Right atrium auricular region (tissue), 2 donors: Measurements from ENCODE around the gene L3MBTL4. TPM values are rescaled to one million over a fixed set of nuclear protein-coding genes. Genes with fewer than 3 reads are reported as not detected.

Experiments used
- DNase-seq: peaks from one replicate; pipeline ENCODE4 v3.0.0-alpha.2; 2019; ENCODE audit warnings: low spot score
- H3K27ac ChIP-seq, 2 donors: fragments of 200-600 bp; sonication (generic); 1 replicate in 1 of 2; 2 replicates in 1 of 2; pipeline ENCODE4 v1.5.1; 2016 to 2019
- H3K27me3 ChIP-seq, 2 donors: fragments of 200-600 bp; sonication (generic); one replicate each; pipeline versions ENCODE4 v1.5.1 to v1.6.0; 2017 to 2019
- H3K36me3 ChIP-seq: fragments of 200-600 bp; sonication (generic); one replicate; pipeline ENCODE4 v1.5.1; 2016
- H3K4me1 ChIP-seq, 2 donors: fragments of 200-600 bp; sonication (generic); one replicate each; pipeline versions ENCODE4 v1.5.1 to v1.6.0; 2017 to 2019
- H3K4me3 ChIP-seq, 2 donors: fragments of 200-600 bp; sonication (generic); 1 replicate in 1 of 2; 2 replicates in 1 of 2; pipeline ENCODE4 v1.5.1; 2017 to 2019; ENCODE audit warnings: mild to moderate bottlenecking in 1 of 2, moderate library complexity in 1 of 2
- H3K9me3 ChIP-seq, 2 donors: fragments of 200-600 bp; sonication (generic); one replicate each; pipeline ENCODE4 v1.5.1; 2019
- total RNA-seq, 2 donors: library from RNA; depleted of rRNA; stranded (reverse); fragments of >200 nt; gene quantifications; one replicate each; pipeline ENCODE4 v1.1.0, GENCODE V29; 2016
- TF ChIP-seq, protein P1 (sequence below), 2 donors: fragments of 200-600 bp; sonication (generic); IDR thresholded peaks; one replicate each; pipeline ENCODE4 v1.5.1; 2019; ENCODE audit warnings: antibody characterized with exemption in 2 of 2

The L3MBTL4 gene
- total RNA-seq, 2 donors from 2014 or later = 6.6 to 10.5 TPM

DNA sequence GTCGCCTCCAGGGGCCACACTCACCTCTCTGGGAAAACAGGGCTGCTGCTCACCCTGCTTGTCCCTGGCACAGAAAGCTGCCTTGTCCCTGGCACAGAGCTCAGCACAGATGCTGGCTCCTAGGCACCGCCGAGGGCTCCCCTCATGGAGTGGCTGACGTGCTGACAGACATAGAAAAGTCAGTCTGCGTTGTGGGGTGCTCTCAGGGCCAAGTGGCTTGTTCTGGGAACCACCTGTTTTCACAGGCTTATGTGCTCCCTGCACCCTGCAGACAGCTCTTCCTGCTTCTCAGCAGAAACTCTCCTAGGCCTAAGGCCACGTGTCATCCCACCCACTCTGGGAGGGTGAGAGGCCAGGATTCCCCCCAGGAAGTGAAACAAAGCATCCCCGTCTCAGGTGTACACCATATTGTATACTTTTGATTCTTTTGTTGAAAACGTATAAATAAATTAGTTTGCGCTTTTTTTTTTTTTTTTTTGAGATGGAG, 434.7 kb downstream of the L3MBTL4 start:
- TF ChIP-seq, protein P1, sequence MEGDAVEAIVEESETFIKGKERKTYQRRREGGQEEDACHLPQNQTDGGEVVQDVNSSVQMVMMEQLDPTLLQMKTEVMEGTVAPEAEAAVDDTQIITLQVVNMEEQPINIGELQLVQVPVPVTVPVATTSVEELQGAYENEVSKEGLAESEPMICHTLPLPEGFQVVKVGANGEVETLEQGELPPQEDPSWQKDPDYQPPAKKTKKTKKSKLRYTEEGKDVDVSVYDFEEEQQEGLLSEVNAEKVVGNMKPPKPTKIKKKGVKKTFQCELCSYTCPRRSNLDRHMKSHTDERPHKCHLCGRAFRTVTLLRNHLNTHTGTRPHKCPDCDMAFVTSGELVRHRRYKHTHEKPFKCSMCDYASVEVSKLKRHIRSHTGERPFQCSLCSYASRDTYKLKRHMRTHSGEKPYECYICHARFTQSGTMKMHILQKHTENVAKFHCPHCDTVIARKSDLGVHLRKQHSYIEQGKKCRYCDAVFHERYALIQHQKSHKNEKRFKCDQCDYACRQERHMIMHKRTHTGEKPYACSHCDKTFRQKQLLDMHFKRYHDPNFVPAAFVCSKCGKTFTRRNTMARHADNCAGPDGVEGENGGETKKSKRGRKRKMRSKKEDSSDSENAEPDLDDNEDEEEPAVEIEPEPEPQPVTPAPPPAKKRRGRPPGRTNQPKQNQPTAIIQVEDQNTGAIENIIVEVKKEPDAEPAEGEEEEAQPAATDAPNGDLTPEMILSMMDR (IDR thresholded peaks at IDR 0.05) = no peak
- no peak overlapping the region for H3K27ac ChIP-seq
- DNase-seq = no peak

DNA sequence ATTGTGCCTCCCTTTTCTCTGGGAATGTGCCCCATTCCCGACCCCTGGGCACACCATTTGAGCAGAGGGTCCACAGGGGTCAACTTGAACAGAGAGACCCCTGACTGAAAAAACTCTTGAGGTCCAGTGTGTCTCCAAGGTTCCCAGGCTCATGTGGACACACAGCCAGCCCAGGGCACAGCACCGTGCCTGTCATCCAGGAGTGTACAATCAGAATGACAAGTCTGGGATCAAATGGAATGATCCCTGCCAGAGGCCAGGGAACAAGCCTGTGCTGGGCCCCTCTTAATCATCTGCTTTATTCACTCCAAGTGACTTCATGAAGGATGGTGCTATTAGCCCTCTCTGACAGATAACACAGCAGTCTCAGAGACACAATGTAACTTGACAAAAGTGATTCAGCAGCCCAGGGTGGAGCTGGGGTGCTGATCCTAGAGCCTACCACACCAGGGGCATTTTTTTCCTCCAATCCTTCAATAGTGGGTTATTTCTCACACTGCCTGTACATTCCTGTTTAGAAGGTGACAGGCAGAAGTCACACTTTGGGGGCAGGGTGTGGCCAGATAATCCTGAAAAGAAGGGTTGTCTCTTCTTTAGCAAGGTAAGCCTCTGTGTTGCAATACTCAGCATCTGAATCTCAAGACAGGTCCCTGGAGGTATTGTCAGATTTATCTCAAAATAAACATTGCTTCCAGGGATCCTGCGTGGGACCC, 435.4 kb downstream of the L3MBTL4 start:
- no peaks in the 10 kb centered on the region for H3K36me3 ChIP-seq
- TF ChIP-seq, protein P1 (IDR thresholded peaks at IDR 0.05) = no peak
- no peaks in the 10 kb centered on the region for H3K4me1 ChIP-seq
- H3K27ac ChIP-seq = no peak overlapping the region
- no peak overlapping the region for H3K4me3 ChIP-seq
- H3K27me3 ChIP-seq = no peaks in the 10 kb centered on the region
- no peak for DNase-seq
- H3K9me3 ChIP-seq = no peaks in the 10 kb centered on the region

More for the DNA sequence above, 434.7 kb downstream of the L3MBTL4 start:
- Histone ChIP-seq H3K36me3 (no peaks in the 10 kb centered on the region), H3K27me3 (no peaks in the 10 kb centered on the region), H3K4me1 (no peaks in the 10 kb centered on the region), H3K9me3 (no peaks in the 10 kb centered on the region), H3K4me3 (no peak overlapping the region)

DNA sequence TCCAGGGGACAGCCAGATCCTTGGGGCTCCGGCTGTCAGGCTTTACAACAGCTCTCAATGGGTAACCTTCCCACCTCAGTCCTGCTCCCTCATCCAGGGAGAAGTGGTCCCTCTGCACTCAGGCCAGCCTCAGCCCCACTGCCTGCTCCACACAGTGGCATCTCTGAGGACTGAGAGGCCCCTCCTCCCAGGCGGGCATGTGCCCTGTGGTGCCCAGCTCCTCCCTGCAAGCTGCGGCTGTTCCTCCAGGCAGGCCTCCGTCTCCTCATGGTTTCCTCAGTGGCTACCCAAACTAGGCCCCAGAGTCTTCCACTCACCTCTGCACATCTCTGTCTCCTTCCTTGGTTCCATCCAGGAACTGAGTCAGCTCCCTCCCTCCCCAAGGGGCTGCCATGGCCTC, 437.7 kb downstream of the L3MBTL4 start:
- H3K27me3 ChIP-seq = no peaks in the 10 kb centered on the region

DNA sequence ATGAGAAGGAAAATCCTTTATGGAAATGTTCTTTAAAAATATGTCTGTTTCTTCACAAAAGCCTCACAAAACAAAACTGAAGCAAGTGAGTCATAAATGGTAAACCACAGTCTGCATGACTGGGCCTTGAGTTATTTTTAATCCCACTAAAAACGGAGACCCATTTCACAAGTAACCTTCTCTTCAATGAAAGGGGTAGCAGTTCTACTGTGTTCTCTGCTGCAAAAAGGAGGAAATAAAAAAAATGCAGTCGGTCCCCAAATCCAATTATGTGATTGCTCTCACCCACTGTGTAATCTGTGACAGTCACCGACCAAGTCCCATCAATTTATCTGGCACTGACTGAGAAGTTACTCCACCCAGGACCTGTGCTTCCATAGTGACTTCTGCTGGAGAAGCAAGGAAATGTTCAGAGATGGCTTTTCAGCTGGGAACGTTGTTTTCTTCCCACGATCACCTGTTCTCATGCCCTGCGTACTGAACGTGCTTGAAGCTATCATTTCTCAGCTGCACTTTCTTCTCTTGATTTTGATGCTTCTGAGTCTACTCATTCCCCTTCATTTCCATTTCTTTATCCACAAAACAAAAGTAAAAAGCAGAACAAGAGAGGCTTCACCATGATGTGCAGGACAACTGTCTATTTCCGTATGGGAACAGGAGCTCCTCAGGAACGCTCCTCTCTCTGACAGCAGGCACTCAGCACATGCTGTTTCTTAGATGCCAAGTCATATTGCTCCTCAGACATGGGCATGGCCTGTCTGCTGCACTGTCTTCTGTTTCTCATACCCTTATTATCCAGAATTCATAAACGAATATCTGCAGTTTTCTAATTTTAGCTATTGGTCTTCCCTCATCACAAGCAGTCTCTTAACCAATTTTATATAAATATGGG, 439.4 kb downstream of the L3MBTL4 start:
- TF ChIP-seq, protein P1 (IDR thresholded peaks at IDR 0.05) = no peak
- H3K4me3 ChIP-seq = no peak overlapping the region
- peaks cover 0 to 5% of the 10 kb centered on the region in 2 donors for H3K4me1 ChIP-seq
- H3K27me3 ChIP-seq = no peaks in the 10 kb centered on the region
- H3K9me3 ChIP-seq = no peaks in the 10 kb centered on the region
- no peaks in the 10 kb centered on the region for H3K36me3 ChIP-seq
- H3K27ac ChIP-seq = no peak overlapping the region
- no peak for DNase-seq

More for the DNA sequence above, 437.7 kb downstream of the L3MBTL4 start:
- Histone ChIP-seq H3K9me3 (no peaks in the 10 kb centered on the region), H3K4me1 (peaks cover 0 to 1% of the 10 kb centered on the region in 2 donors), H3K36me3 (no peaks in the 10 kb centered on the region), H3K27ac (no peak overlapping the region), H3K4me3 (no peak overlapping the region)
- DNase-seq = no peak
- TF ChIP-seq, protein P1 (IDR thresholded peaks at IDR 0.05) = no peak

DNA sequence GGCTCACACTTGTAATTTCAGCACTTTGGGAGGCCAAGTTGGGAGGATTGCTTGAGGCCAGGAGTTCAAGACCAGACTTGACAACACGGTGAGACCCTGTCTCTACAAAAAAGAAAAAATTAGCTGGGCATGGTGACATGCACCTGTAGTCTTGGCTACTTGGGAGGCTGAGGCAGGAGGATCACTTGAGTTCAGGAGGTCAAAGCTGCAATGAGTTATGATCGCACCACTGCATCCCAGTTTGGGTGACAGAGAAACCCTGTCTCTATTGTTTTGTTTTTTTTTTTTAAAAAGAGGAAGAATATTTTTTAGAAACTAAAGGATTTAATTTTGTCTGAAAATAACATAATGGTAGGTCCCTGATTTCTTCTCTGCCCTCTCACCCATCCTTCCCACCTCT, 440.0 kb downstream of the L3MBTL4 start:
- no peaks in the 10 kb centered on the region for H3K9me3 ChIP-seq
- no peak overlapping the region for H3K4me3 ChIP-seq
- H3K27ac ChIP-seq = no peak overlapping the region
- peaks cover 0 to 8% of the 10 kb centered on the region in 2 donors for H3K4me1 ChIP-seq
- TF ChIP-seq, protein P1 (IDR thresholded peaks at IDR 0.05) = no peak
- H3K36me3 ChIP-seq = no peaks in the 10 kb centered on the region
- no peak for DNase-seq
- H3K27me3 ChIP-seq = no peaks in the 10 kb centered on the region
